ENCODE data around the gene ZNF827. TPM values are rescaled to one million over a fixed set of nuclear protein-coding genes. Genes with fewer than 3 reads are reported as not detected.
A peak's percentile ranks its signal among the peaks of the same experiment; 100 is the strongest.

ZNF827 gene
- total RNA-seq, 1 donor from 2014 or later: 11.2 TPM

- no peak overlapping the region for H3K27ac ChIP-seq
- intact Hi-C loops (cut with DNase I): no loop called here
- TF ChIP-seq, protein P1, sequence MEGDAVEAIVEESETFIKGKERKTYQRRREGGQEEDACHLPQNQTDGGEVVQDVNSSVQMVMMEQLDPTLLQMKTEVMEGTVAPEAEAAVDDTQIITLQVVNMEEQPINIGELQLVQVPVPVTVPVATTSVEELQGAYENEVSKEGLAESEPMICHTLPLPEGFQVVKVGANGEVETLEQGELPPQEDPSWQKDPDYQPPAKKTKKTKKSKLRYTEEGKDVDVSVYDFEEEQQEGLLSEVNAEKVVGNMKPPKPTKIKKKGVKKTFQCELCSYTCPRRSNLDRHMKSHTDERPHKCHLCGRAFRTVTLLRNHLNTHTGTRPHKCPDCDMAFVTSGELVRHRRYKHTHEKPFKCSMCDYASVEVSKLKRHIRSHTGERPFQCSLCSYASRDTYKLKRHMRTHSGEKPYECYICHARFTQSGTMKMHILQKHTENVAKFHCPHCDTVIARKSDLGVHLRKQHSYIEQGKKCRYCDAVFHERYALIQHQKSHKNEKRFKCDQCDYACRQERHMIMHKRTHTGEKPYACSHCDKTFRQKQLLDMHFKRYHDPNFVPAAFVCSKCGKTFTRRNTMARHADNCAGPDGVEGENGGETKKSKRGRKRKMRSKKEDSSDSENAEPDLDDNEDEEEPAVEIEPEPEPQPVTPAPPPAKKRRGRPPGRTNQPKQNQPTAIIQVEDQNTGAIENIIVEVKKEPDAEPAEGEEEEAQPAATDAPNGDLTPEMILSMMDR (IDR thresholded peaks at IDR 0.05): no peak
Measured at GRCh38 chr4:145945431-145946155, 7.0 kb upstream of the ZNF827 start.

DNA sequence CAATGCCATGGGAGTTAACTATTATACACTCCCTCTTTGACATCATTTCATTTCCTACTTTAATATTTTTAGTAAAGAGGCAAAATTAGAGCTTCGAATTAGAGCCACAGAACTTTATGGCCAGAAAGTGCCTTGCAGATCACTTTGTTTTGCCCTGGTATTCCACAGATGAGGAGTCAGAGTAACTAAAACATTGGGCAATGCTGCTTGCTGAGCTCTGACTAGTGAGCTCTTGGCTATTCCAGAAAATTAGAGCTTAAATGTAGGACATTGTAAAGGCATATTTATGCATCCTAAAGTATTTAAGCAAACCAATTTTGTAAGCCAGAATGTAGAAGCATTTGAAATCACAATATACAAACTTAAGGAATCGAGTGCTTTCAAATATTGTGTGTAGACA lies 6.3 kb upstream of the ZNF827 start:
- ATAC-seq: no peak
- H3K27me3 ChIP-seq: no peaks in the 10 kb centered on the region
- no peaks in the 10 kb centered on the region for H3K36me3 ChIP-seq
- H3K27ac ChIP-seq: no peak overlapping the region
- H3K9me3 ChIP-seq: no peaks in the 10 kb centered on the region
- TF ChIP-seq, protein P1 (IDR thresholded peaks at IDR 0.05): no peak
- DNase-seq: no peak
- H3K4me3 ChIP-seq: no peak overlapping the region
- H3K4me1 ChIP-seq: no peaks in the 10 kb centered on the region
- intact Hi-C loops (cut with DNase I): no loop called here

More at GRCh38 chr4:145945431-145946155, 7.0 kb upstream of the ZNF827 start:
- no peak for ATAC-seq
- Histone ChIP-seq H3K27me3 (no peaks in the 10 kb centered on the region), H3K4me1 (no peaks in the 10 kb centered on the region), H3K4me3 (no peak overlapping the region), H3K36me3 (no peaks in the 10 kb centered on the region), H3K9me3 (no peaks in the 10 kb centered on the region)
- DNase-seq: no peak

DNA sequence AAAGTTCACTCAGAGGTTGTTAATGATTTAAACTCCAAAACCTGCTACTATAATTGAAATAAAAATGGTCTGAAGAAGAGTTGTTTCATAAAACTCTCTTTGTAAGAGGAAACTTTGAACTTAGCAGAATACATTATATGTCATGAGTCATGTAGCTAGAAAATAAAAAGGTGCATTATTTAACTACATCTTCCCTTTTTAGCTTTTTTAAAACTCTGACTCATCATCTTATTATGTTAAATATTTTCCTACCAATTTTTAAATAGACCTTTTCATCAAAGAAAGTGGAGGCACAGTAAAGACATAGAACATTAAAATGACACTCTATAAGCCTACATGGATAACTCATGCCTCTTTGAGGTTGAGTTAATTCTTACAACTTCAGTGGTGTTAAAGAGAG lies 1.2 kb upstream of the ZNF827 start:
- Histone ChIP-seq H3K4me3 (no peak overlapping the region), H3K4me1 (peaks cover 10% of the 10 kb centered on the region), H3K9me3 (no peaks in the 10 kb centered on the region), H3K27ac (no peak overlapping the region), H3K36me3 (no peaks in the 10 kb centered on the region), H3K27me3 (no peaks in the 10 kb centered on the region)
- ATAC-seq (no peak), DNase-seq (no peak)
- TF ChIP-seq, protein P1 (IDR thresholded peaks at IDR 0.05): no peak
- intact Hi-C loops (cut with DNase I): no loop called here

DNA sequence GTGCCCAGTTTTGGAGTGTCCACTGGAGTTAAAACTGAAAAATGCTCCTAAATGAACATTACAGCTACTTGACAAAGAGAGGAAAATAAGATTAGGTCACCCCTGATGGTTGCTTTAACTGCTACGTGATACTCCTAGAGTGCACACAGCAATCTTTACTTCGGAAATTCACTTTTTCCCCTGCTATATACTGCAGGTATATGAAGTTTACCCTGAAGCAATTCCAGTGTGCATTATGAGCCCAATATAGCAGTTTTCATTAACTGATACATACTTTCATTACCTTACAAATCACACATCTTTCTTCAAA lies 773 bp upstream of the ZNF827 start:
- TF ChIP-seq, protein P1 (IDR thresholded peaks at IDR 0.05): no peak
- H3K9me3 ChIP-seq: no peaks in the 10 kb centered on the region
- no peak overlapping the region for H3K4me3 ChIP-seq
- no peak overlapping the region for H3K27ac ChIP-seq
- no peaks in the 10 kb centered on the region for H3K27me3 ChIP-seq
- peaks cover 11% of the 10 kb centered on the region for H3K4me1 ChIP-seq
- H3K36me3 ChIP-seq: no peaks in the 10 kb centered on the region
- intact Hi-C loops (cut with DNase I): no loop called here
- no peak for DNase-seq
- no peak for ATAC-seq

- Histone ChIP-seq H3K36me3 (no peaks in the 10 kb centered on the region), H3K4me3 (peak overlapping the region; percentile 84), H3K27ac (peak overlapping the region; percentile 67), H3K27me3 (no peaks in the 10 kb centered on the region), H3K9me3 (no peaks in the 10 kb centered on the region), H3K4me1 (peaks cover 11% of the 10 kb centered on the region)
- ATAC-seq (no peak), DNase-seq (no peak)
- intact Hi-C loops (cut with DNase I): no loop called here
- TF ChIP-seq, protein P1 (IDR thresholded peaks at IDR 0.05): no peak
Measured at GRCh38 chr4:145937971-145938611, 532 bp downstream of the ZNF827 start.
